SH-SY5Y (cell line): ENCODE data around the gene ZEB2.

Source experiments
- GATA2 ChIP-seq: IDR thresholded peaks from 2 replicates; pipeline ENCODE4 v1.6.1; 2011; ENCODE audit warnings: mild to moderate bottlenecking, low read depth, low read length
- GATA3 ChIP-seq: IDR thresholded peaks from 2 replicates; pipeline ENCODE4 v1.6.1; 2011; ENCODE audit warnings: low read depth, mild to moderate bottlenecking, low read length, moderate library complexity

- TF ChIP-seq GATA2 (no peak), GATA3 (no peak)
Measured at GRCh38 chr2:144379851-144380311, 140.0 kb downstream of the ZEB2 start.
